Measurements from ENCODE around the gene APOF. TPM values are rescaled to one million over a fixed set of nuclear protein-coding genes. Genes with fewer than 3 reads are reported as not detected.
"Not testable (repeated sequence)": the region's sequence is repeated elsewhere in the genome, so short reads cannot be mapped to it uniquely, and the experiment has no call there.

The APOF gene
- total and polyA plus RNA-seq, 2 experiments from 2014 or later = not detected

DNA sequence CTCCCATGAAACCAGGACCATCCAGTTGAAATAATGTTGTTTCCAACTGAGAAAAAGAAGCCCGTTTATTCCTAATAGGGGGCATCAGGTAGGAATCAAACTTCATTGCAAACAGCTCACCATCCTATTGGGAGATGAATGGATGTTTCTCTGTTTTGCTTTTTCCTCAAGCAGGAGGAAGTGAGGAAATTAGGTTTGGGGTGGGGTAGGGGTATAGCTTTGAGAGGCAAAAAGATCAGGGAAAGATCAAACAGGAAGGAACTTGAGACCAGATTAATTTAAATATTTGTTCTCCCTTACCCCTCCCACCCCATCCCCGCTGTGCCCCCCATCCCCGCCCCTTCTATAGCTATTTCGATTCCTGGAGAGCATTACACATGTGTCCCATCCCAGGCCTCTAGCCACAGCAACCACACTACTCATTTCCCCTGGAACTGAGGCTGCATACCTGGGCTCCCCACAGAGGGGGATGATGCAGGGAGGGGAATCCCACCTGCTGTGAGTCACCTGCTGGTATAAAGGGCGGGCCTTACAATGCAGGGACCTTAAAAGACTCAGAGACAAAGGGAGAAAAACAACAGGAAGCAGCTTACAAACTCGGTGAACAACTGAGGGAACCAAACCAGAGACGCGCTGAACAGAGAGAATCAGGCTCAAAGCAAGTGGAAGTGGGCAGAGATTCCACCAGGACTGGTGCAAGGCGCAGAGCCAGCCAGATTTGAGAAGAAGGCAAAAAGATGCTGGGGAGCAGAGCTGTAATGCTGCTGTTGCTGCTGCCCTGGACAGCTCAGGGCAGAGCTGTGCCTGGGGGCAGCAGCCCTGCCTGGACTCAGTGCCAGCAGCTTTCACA, 24.1 kb downstream of the APOF start, which contains the start of gene IL23A:
TSS of gene IL23A (plus strand) at position 577 of the 850 bp plus-strand sequence. CDS start at position 738, 161 bp downstream.
- TF ChIP-seq, protein P1, sequence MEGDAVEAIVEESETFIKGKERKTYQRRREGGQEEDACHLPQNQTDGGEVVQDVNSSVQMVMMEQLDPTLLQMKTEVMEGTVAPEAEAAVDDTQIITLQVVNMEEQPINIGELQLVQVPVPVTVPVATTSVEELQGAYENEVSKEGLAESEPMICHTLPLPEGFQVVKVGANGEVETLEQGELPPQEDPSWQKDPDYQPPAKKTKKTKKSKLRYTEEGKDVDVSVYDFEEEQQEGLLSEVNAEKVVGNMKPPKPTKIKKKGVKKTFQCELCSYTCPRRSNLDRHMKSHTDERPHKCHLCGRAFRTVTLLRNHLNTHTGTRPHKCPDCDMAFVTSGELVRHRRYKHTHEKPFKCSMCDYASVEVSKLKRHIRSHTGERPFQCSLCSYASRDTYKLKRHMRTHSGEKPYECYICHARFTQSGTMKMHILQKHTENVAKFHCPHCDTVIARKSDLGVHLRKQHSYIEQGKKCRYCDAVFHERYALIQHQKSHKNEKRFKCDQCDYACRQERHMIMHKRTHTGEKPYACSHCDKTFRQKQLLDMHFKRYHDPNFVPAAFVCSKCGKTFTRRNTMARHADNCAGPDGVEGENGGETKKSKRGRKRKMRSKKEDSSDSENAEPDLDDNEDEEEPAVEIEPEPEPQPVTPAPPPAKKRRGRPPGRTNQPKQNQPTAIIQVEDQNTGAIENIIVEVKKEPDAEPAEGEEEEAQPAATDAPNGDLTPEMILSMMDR (IDR thresholded peaks at IDR 0.05; ENCODE audit: low read depth, low read length) = no peak
- Histone ChIP-seq H3K27me3 (no peaks in the 10 kb centered on the region), H3K27ac (no peak within 1 kb of the TSS), H3K36me3 (peaks cover 8% of the 10 kb centered on the region), H3K9me3 (ENCODE audit: low read depth) (no peaks in the 10 kb centered on the region), H3K4me3 (no peak within 1 kb of the TSS), H3K4me1 (ENCODE audit: low read depth) (no peaks in the 10 kb centered on the region)
- DNase-seq (ENCODE audit: low read depth in 1 of 2, low spot score in 1 of 2) = no peak

DNA sequence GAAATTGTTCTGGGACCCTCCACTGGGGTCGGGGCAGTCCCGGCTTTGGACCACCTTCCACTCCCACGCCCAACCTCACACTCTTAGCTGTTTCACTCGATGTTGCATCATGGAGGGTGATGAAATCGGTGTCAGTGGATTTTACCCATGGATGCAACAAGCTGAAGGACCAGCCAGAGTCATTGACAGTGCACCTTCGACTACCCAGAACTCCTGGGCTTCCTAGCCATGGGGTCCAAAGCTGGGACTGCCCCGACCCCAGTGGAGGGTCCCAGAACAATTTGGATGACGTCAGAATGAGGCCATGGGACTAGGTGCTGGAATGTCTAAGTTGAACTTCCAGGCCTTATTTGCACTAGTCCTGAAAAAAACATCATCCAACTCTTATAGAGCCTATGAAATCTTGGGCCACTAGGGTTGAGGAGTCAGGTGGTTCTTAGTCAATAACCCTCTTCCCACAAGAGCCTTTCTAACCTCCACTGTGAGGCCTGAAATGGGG, 24.9 kb downstream of the APOF start:
- peaks cover 5% of the 10 kb centered on the region for H3K4me1 ChIP-seq (ENCODE audit: low read depth)
- H3K27ac ChIP-seq = no peak overlapping the region
- H3K27me3 ChIP-seq = no peaks in the 10 kb centered on the region
- no peak for DNase-seq (ENCODE audit: low read depth in 1 of 2, low spot score in 1 of 2)
- no peak overlapping the region for H3K4me3 ChIP-seq
- no peaks in the 10 kb centered on the region for H3K9me3 ChIP-seq (ENCODE audit: low read depth)
- peaks cover under 1% of the 10 kb centered on the region for H3K36me3 ChIP-seq
- TF ChIP-seq, protein P1 (IDR thresholded peaks at IDR 0.05; ENCODE audit: low read depth, low read length) = no peak

DNA sequence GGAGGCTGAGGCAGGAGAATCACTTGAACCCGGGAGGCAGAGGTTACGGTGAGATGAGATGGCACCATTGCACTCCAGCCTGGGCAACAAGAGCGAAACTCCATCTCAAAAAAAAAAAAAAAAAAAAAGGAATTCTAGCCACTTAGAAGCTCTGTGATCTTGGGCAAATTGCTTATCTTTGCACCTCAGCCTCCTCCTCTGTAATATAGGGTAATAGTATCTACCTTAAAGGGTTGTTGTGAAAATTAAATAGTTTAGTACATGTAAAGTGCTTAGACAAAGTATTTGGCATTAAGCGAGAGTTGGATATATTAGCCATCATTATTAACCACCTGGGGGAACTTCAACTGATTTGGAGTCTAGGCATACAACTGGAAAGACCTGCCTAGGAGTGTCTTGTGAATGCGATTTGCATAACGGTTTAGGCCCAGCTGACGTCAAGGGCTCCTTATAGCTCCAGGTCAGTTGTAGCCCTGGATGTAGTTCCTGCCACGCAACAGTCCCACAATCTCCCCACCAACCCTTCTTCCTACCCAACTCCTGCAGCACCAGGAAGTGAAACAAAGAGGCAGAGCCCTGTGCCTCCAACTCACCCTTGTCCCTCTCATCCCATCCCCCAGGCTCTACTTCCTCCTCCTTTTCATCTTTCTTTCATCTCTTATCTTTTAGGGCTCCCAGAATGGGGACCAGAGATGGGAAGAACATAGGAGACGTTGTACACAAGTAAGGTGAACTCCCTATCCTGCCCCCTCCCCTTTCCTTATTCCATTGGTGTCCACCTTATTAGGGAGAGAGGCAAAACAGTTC, 26.1 kb downstream of the APOF start:
- Histone ChIP-seq H3K4me3 (no peak overlapping the region), H3K27ac (no peak overlapping the region), H3K27me3 (no peaks in the 10 kb centered on the region), H3K9me3 (ENCODE audit: low read depth) (no peaks in the 10 kb centered on the region), H3K4me1 (ENCODE audit: low read depth) (peaks cover 5% of the 10 kb centered on the region), H3K36me3 (no peaks in the 10 kb centered on the region)
- TF ChIP-seq, protein P1 (IDR thresholded peaks at IDR 0.05; ENCODE audit: low read depth, low read length) = no peak
- DNase-seq (ENCODE audit: low read depth in 1 of 2, low spot score in 1 of 2) = no peak

DNA sequence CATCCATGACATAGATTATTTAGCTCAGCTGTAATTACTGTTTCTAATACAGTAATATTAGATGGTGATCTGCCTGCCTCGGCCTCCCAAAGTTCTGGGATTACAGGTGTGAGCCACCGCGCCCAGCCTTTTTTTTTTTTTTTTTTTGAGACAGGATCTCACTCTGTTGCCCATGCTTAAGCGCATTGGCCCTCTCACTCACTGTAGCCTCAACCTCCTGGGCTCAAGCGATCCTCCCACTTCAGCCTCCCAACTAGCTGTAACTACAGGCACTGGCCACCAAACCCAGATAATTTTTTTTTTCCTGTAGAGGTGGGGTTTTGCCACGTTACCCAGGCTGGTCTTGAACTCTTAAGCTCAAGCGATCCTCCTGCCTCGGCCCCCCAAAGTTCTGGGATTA, 27.1 kb downstream of the APOF start:
- not testable (repeated sequence) for H3K4me1 ChIP-seq (ENCODE audit: low read depth); H3K4me3 ChIP-seq; H3K27me3 ChIP-seq; DNase-seq (ENCODE audit: low read depth in 1 of 2, low spot score in 1 of 2); H3K36me3 ChIP-seq; H3K9me3 ChIP-seq (ENCODE audit: low read depth); H3K27ac ChIP-seq

DNA sequence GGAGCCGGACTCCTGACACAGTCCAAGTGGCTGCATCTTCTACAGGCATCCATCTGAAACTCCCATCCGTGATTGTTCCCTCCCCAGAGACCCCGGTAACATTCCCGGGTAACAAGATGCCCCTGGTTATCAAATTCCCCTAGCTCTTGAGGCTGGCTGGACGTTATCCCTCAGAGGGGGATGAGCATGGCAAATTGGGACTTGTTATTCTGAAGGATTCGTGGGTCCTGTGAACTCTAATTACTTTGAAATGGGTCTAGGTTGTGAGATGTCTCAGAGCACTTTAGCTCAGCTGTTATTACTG, 28.2 kb downstream of the APOF start:
- H3K27ac ChIP-seq = peak overlapping the region; percentile 96
- H3K4me1 ChIP-seq (ENCODE audit: low read depth) = peaks cover 5% of the 10 kb centered on the region
- DNase-seq (ENCODE audit: low read depth in 1 of 2, low spot score in 1 of 2) = no peak
- H3K36me3 ChIP-seq = no peaks in the 10 kb centered on the region
- TF ChIP-seq, protein P1 (IDR thresholded peaks at IDR 0.05; ENCODE audit: low read depth, low read length) = no peak
- H3K4me3 ChIP-seq = peak overlapping the region; percentile 57
- no peaks in the 10 kb centered on the region for H3K27me3 ChIP-seq
- no peaks in the 10 kb centered on the region for H3K9me3 ChIP-seq (ENCODE audit: low read depth)
